Femur (tissue), 1 donor: ENCODE results near the gene RCC1.
"Not testable (repeated sequence)": the region's sequence is repeated elsewhere in the genome, so short reads cannot be mapped to it uniquely, and the experiment has no call there.

ENCODE experiments used
- DNase-seq: peaks from one replicate; pipeline ENCODE4 v3.0.0-alpha.2; 2017

RCC1 gene

DNA sequence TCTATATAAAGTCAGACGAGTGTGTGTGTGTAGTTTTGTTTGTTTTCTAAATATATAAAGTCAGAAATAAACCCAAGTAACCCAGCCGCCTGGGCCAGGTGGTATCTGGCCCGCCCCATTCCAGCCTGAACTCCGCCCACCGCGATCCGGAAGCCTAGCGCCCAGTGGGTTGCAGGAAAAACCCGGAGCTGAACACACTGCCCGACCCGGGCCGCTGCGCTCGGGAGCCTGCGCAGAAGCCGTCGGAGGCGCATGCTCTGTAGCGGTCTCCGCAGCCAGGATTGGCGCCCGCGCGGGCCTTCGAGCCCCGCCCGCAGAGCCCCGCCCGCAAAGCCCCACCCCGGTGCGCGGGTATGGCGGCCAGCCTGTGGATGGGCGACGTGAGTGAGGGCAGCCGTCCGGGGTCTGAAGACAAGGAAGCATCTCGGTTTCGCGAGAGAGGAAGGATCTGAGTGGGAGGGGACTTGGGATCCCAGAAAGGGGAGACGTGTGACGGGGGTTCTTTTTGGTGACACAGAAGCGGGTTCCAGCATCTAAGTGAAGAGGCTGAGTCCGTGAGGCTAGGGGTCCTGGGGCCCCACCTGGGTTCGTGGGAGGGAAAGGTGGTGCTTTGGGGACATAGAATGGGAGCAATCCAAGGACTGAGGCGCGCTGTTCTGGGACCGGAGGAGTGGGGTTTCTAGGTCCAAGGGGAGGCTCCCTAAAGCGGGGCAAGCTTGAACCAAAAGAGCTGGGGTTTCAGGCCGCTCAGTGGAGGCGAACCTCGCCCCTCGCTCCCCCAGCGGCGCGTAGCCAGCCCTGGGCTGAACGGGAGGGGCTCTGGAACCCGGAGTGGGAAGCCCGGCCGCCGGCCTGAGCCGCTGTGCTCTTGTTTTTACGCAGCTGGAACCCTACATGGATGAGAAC is 47.2 kb downstream of the RCC1 start, which contains the start of gene TRNAU1AP:
TRNAU1AP (plus strand) TSS at position 328 of the 906 bp plus-strand sequence; CDS start at position 354, 26 bp downstream.
- peak; percentile 98 for DNase-seq

DNA sequence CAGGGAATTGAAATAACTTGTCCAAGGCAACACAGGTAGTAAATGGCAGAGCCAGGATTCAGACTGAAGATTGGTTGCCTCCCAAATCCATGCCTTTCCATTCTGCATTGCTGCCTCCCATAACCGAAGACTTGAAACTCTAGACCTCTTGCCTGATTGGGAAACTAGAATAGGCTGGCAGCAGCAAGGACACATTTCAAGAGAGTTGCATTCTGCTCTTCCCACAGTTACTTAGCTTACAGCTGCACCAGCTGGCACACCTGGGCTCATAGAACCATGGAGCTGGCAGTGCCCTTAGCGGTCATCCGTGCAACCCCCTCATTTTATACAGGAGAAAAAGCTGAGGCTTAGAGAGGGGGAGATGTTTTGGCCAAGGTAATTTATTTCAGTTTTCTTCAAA is 55.0 kb downstream of the RCC1 start:
- no peak for DNase-seq

DNA sequence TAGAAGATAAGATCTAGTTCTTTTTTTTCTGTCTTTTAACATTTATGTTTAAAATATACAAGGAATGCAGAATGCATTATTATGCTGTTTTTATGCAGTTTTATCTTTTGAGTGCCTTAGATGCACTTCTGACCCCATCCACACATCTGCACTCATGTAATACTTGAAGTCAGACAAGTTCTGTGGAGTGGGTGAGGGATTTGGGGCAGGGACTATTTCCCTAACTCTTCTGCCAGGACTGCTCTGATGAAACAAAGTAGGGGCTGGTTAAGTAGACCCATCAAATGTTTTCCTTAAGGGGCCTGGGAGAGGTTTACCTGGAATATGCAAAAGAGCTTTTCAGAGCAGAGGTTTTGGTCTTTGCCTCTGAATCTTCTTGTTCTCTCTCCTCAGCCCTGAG is 58.5 kb downstream of the RCC1 start:
- DNase-seq, result no peak

DNA sequence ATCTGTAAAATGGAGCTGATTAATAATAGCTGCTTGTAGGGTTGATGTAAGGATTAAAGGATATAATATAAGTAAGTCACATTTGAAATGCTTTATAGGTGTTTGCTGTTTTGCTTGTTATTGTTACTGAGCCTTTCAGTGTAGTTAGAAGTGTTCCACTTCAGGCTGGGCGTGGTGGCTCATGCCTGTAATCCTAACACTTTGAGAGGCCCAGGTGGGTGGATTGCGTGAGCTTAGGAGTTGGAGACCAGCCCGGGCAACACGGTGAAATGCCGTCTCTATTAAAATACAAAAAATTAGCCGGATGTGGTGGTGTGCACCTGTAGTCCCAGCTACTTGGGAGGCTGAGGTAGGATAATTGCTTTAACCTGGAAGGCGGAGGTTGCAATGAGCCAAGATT is 59.2 kb downstream of the RCC1 start:
- DNase-seq, result no peak

DNA sequence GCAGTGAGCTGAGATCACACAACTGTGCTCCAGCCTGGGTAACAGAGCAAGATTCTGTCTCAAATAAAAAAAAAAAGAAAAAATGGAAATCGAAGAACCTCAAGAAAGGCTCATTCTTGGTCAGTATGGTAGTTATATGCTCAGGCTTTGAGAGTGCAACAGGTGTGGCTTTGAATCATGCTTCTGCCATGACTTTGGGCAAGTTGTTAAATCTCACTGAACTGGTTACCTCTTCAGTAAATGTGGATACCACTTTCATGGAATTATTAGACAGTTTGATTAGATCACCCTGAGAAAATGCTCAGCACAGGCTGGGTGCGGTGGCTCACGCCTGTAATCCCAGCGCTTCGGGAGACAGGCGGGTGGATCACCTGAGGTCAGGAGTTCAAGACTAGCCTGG is 59.9 kb downstream of the RCC1 start:
- no peak for DNase-seq

DNA sequence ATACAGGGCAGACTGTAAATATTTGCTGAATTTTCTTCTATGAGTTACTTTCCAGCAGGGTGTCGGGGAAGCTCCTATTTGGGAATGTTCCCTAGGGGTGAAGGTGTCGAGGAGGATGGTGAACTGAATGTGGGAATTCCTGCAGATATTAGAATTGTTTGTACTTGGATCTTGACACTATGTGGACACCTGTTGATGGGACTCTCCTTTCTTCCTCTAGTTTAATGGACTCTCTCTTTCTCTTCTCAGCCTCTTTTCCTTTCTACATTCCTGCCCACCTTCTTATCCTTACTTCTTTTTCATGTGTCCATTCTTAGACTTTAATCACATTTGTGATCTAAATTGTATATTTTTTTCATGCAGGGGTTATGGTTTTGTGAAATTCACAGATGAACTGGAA is 61.1 kb downstream of the RCC1 start:
- no peak for DNase-seq

DNA sequence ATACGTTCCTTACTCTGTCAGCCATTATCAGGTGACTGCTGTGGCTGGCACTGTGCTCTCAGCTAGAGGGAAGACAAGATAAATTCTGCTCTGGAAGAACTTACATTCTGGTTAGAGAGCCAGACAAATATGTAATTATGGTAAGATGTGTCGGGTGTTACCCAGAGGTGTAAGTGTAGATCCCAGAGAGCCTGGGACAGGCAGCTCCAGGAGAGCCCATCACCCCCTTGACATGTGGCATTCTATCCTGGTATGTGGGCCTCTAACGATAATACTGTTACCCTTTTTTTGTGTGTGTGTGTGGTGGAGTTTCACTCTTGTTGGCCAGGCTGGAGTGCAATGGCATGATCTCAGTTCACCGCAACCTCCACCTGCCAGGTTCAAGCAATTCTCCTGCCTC is 66.1 kb downstream of the RCC1 start:
- no peak for DNase-seq

DNA sequence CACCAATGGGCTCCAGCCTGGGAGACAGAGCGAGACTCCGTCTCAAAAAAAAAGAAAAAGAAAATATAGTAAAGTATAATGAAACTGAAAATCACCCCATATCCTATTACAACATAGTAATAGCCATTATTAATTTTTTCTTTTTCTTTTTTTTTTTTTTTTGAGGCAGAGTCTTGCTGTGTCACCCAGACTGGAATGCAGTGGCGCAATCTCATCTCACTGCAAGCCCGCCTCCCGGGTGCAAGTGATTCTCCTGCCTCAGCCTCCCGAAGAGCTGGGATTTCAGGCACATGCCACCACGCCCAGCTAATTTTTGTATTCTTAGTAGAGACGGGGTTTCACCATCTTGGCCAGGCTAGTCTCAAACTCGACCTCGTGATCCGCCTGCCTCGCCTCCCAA is 67.0 kb downstream of the RCC1 start:
- DNase-seq, result not testable (repeated sequence)

DNA sequence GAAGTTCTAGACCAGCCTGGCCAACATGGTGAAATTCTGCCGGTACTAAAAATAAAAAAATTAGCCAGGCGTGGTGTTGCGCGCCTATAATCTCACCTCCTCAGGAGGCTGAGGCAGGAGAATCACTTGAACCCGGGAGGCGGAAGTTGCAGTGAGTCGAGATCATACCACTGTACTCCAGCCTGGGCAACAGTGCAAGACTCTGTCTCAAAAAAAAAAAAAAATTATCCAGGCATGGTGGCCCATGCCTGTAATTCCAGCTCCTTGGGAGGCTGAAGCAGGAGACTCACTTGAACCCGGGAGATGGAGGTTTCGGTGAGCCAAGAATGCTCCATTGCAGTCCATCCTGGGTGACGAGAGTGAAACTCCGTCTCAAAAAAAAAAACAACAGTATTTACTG is 67.7 kb downstream of the RCC1 start:
- no peak for DNase-seq

DNA sequence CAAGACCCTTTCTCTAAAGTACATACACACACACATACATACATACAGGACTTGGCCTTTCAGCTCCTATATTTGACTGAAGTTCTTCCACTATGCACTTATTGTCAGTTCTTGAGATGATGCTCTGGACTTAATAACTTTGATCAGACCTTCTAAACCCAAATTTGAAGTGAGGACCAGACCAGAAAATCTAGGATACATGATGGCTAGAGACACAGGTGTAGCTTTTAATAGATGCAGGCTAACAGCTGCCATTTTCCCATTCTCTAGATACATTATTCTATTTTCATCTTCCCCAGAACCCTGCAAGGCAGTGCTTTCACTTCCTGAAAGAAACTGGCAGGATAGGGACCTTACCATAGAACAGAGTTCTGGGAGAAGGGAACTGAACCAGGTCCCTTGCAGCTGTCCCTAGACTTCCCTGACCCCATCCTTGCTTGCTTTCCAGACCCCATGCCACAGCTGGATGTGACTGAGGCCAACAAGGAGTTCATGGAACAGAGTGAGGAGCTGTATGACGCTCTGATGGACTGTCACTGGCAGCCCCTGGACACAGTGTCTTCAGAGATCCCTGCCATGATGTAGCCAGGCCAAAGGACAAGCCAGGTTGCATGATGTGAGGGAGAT is 71.3 kb downstream of the RCC1 start:
- DNase-seq, result no peak

DNA sequence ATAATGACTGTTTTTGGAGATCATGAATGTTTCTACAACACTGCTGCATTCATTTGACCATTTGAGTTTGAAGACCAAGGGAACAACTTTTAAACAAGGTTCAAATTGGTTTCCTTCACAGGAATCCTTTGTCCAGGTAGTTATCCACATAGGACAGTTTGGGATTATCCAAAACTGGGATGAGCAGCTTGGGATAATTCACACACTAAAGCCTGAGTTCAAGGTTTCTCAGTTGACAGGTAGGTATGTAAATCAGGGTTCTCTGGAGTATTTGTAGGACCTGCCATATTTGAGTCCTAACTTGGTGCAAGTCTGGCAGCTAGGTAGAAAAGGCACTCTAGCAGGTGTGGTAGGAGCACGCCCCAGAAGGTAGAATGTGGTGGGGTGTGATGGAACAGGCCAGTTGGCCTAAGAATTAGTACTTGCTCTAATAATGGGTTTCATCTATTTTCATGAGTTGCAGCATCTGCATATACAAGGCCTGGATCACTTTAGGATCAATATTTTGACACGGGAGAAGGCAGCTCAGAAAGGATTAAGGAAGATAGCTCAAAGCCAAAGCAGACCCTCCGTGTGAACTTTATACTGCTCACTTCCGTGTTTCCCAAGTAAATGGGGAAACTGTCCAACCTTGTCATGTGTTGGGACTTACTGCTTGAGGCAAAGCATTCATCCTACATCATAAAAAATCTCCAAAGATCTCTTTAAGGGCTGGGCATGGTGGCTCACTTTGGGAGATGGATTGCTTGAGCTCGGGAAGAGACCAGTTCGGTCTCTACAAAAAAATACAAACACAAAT is 72.1 kb downstream of the RCC1 start:
- DNase-seq, result no peak

DNA sequence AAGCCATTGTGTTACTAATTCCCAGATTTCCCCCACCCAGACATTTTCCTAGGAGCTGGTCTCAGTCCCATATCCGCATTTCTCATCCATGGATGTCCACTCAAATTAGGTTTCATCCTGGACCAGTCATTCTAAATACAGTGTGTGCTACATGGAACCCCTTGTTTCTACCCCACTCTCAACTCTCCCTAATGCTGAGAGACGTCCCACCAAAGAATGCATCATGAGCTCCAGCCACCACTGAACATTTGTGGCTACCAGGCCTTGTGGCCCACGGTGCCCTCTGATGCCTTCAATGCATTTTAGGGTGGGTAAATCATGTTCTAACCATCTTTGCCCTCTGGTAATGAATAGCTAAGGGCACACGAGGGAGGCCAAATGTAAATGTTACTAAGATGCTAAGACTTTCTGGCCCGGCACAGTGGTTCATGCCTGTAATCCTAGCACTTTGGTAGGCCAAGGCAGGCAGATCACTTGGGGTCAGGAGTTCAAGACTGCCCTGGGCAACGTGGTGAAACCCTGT is 72.9 kb downstream of the RCC1 start:
- no peak for DNase-seq

DNA sequence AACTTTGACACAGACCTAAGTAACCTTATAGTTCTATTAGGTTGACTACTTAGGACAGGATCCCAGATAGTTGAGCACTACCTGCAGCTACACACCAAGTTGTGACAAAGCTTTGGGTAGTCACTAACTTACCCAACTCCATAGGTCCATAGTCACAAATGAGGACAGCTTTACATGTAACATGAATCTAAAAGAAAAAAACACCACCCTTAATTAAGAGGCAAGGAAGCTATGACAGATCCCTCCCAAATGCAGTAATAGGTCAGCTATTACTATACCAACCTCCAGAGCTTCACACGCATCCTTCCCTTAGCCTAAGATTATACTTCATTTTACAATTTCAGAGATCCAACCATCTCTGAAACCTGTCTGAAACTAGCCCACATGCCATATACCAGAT is 73.6 kb downstream of the RCC1 start:
- no peak for DNase-seq

DNA sequence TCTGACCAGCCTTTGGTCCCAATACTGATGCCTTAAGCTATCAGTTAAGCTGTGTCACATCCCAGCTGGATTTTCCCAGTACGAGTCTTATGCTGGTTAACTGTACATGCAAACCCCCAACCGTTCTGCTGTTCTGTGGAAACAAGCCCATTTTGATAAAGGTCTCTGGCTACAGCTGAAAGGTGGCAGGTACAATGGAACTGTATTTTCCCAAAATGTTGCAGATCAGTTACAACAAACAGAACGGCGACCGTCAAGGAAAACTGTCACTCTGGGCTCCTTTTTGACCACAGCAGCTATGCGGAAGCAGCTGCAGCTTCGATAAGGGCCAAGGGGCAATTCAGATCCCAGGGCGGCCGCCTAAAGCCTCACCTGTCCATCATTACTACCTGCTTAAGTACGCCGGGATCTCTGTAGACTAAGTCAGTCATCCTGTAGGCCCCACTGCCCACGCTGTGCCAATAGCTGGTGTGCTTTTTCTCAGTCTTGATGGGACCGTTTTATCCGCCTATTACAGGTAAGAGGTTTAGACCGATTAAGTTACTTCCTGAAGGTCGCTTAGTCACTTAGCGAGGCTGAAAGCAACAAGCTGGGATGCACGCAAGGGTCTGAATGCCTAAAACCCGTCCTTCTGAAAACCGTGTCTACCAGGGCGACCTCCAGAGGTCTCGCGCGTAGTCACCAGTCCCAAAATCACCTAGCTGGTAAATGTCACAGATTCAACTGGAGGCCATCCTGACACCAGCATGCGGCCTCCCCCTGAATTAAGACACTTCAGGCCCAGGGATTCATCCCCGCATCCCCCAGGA is 75.1 kb downstream of the RCC1 start:
- DNase-seq, result peak; percentile 28

DNA sequence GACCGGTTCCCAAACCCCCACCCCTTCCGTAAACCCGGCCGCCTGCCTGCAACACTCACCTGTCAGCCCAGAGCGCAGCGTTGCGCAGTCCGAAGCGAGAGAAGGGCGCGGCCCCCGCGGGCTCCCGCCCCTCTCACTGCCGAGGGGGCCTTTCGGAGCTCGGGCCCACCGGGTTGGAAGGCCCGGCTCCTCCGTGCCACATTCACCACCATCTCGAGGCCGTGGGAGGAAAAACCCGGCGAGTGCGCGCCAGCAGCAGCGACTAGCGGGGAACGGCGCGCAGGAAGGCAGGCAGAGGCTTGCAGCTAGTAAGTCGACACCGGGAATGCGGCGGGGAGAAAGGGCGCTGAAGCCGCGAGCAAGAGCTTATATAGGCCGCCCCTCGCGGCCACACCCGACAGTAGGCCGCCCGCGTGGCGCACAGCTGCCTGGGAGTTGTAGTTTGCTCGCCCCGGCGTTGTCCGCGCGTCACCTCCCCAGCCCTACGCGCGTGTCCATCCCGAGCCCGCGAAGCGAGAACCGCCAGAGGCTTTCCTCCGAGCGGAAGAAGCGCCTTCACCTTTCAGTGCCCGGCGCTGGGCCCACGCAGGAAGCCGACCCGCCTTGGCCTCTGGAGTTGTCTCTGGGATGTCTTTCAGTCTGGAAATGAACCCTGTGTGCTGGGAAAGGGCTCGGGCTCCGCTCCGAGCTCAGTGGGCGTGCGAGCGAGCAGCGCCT is 75.8 kb downstream of the RCC1 start:
- peak; percentile 98 for DNase-seq

DNA sequence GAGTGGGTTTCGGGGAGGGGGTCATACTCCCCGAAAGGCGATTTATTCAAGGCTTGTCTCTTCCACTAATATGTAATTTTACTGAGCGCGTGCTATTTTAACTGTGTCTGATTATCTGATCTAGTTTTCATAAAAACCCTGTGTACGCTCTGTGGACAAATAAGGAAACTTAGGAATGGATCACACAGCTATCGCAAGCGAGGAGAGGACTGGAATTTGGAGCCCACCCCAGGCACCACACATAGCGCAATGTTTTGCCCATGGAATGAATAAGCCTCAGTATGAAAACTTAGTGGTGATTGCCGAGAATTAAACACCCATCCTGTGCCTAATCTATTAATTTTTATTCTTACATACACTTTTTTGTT is 76.4 kb downstream of the RCC1 start:
- DNase-seq, result peak; percentile 33

DNA sequence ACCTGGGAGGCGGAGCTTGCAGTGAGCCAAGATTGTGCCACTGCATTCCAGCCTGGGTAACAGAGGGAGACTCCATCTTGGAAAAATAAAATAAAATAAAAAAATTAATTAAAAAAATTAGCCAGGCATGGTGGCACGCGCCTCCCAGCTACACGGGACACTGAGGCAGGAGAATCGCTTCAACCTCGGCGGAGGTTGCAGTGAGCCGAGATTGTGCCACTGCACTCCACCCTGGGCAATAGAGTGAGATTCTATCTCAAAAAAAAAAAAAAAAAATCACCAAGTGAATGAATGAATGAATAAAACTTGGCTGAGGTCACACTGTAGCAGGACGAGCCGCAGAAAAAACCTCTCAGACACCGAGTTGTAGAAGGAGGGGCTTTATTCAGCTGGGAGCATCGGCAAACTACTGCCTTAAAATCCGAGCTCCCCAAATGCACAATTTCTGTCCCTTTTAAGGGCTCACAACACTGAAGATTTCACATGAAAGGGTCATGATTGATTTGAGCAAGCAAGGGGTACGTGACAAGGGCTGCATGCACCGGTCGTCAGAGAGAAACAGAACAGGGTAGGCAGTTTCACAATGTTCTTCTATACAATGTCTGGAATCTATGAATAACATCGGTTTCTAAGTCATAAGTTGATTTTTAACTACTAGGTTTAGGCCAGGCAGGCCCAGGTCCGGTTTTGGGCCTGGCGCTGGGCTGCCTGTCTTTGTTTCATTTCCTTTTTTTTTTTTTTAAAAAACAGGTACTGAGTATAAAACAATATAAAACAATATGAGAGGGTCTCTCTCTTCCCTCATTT is 80.9 kb downstream of the RCC1 start:
- not testable (repeated sequence) for DNase-seq
